ENCODE data around the gene LRRC8C. TPM values are rescaled to one million over a fixed set of nuclear protein-coding genes. Genes with fewer than 3 reads are reported as not detected.

The LRRC8C gene
- total and polyA plus RNA-seq, 2 experiments from 2014 or later, result 0.89 to 3.9 TPM

- no peaks in the 10 kb centered on the region for H3F3A ChIP-seq (replicated peaks; ENCODE audit: low read depth)
- Mint-ChIP-seq H3K36me3 (ENCODE audit: low read depth) (peaks cover 14% of the 10 kb centered on the region; the same call in 2 of the 3 replicates), H3K27me3 (ENCODE audit: insufficient read depth, low read depth, poor library complexity) (no peaks in the 10 kb centered on the region), H3K9me3 (no peaks in the 10 kb centered on the region), H3K27ac (no peak overlapping the region; the same call in 1 of the 2 replicates), H3K4me3 (no peak overlapping the region), H3K4me1 (peaks cover 50% of the 10 kb centered on the region)
- H4K20me1 ChIP-seq (replicated peaks; ENCODE audit: insufficient read depth), result peaks cover 18% of the 10 kb centered on the region
- H3K27me3 ChIP-seq (ENCODE audit: insufficient read depth), result no peaks in the 10 kb centered on the region
- peaks cover 5% of the 10 kb centered on the region; the same call in 1 of the 2 replicates for H3K36me3 ChIP-seq (ENCODE audit: insufficient read depth)
- no peak overlapping the region for H3K27ac ChIP-seq (ENCODE audit: low read depth)
- H3K4me2 ChIP-seq, result no peak overlapping the region
- no peaks in the 10 kb centered on the region for H3K9me2 ChIP-seq (ENCODE audit: insufficient read depth)
- no peak for ATAC-seq
- TF ChIP-seq ETS1 (IDR thresholded peaks at IDR 0.05) (no peak), ZNF462 (CRISPR knock-in tag; IDR thresholded peaks at IDR 0.05) (no peak), EZH2phosphoT487 (IDR thresholded peaks at IDR 0.05; ENCODE audit: unreplicated experiment) (no peak), CTCF (conservative IDR thresholded peaks at IDR 0.05; ENCODE audit: low read depth in 2 of 2) (no peak)
- H3K79me2 ChIP-seq (replicated peaks; ENCODE audit: insufficient read depth), result peaks cover 48% of the 10 kb centered on the region
- no peak overlapping the region for H3K4me3 ChIP-seq
- no peak overlapping the region for H2AFZ ChIP-seq
- no peak for DNase-seq (ENCODE audit: low spot score)
- peaks cover 27% of the 10 kb centered on the region for H3K4me1 ChIP-seq (ENCODE audit: insufficient read depth)
These were observed 43.4 kb upstream of the LRRC8C start for GRCh38 chr1:89589515-89589914.

Measured in GM23338 (cell line).